IMR-90 (cell line): Measurements from ENCODE around the gene NADK. TPM values are rescaled to one million over a fixed set of nuclear protein-coding genes. Genes with fewer than 3 reads are reported as not detected.
"Not testable (repeated sequence)": the region's sequence is repeated elsewhere in the genome, so short reads cannot be mapped to it uniquely, and the experiment has no call there.

Experiments
- ATAC-seq: fragments of 200-7000 bp; cut with Tn5 transposase; 2 replicates; pipeline ENCODE4 v1.9.1; 2020; ENCODE audit warnings: low read depth, mild to moderate bottlenecking, moderate library complexity
- BruUV-seq: library from RNA; stranded (reverse); fragments of 400-500 nt; replicated peaks from 2 replicates; lab custom pipeline; 2021; lab: Mats Ljungman, UMichigan
- CTCF ChIA-PET: fragments of 300-600 bp; formaldehyde crosslinking; extraction: SDS; loops from one replicate; lab custom pipeline; 2021; ENCODE audit warnings: antibody characterized with exemption; lab: Yijun Ruan, JAX
- POLR2A ChIA-PET: fragments of 300-600 bp; sonication (Branson Sonifier 250); formaldehyde crosslinking; loops from one replicate; lab custom pipeline; 2022; ENCODE audit warnings: antibody characterized with exemption; ENCODE audit not compliant: unreplicated experiment; lab: Charles Lee
- DNase-seq: peaks from one replicate; pipeline ENCODE4 v3.0.0; 2013
- H2AFZ ChIP-seq: replicated peaks from 2 replicates; pipeline ENCODE3; 2013; ENCODE audit warnings: low read length, mild to moderate bottlenecking; ENCODE audit not compliant: poor library complexity
- H2AK5ac ChIP-seq: 2 replicates; pipeline ENCODE4 v1.6.1; 2013; ENCODE audit warnings: low read depth, low read length, inconsistent platforms
- H2AK9ac ChIP-seq: replicated peaks from 2 replicates; pipeline ENCODE3; 2013; ENCODE audit warnings: mild to moderate bottlenecking, low read depth, low read length, moderate library complexity; ENCODE audit not compliant: poor library complexity
- H2BK120ac ChIP-seq: 2 replicates; pipeline ENCODE4 v1.6.1; 2013; ENCODE audit warnings: low read depth, low read length, inconsistent platforms
- H2BK15ac ChIP-seq: 3 replicates; pipeline ENCODE4 v1.6.1; 2013; ENCODE audit warnings: low read depth, low read length, inconsistent platforms
- H2BK20ac ChIP-seq: 2 replicates; pipeline ENCODE4 v1.6.1; 2013; ENCODE audit warnings: low read depth, mild to moderate bottlenecking, inconsistent platforms, low read length, moderate library complexity
- H2BK5ac ChIP-seq: 2 replicates; pipeline ENCODE4 v1.6.1; 2013; ENCODE audit warnings: mild to moderate bottlenecking, low read depth, low read length, inconsistent platforms; ENCODE audit not compliant: poor library complexity, severe bottlenecking
- H3K14ac ChIP-seq: replicated peaks from 2 replicates; pipeline ENCODE4 v1.6.1; 2013; ENCODE audit warnings: low read depth, low read length, inconsistent platforms
- H3K18ac ChIP-seq: 2 replicates; pipeline ENCODE4 v1.6.1; 2013; ENCODE audit warnings: low read depth, low read length, control low read depth
- H3K23ac ChIP-seq: 2 replicates; pipeline ENCODE4 v1.6.1; 2013; ENCODE audit warnings: low read depth, low read length, inconsistent platforms
- H3K27ac ChIP-seq: 2 replicates; pipeline ENCODE4 v1.5.1; 2013; ENCODE audit warnings: mild to moderate bottlenecking, control low read depth, low read length; ENCODE audit not compliant: insufficient read depth
- H3K27me3 ChIP-seq: 2 replicates; pipeline ENCODE4 v1.6.1; 2013; ENCODE audit warnings: low read length; ENCODE audit not compliant: control insufficient read depth, insufficient read depth
- H3K36me3 ChIP-seq: 2 replicates; pipeline ENCODE4 v1.6.1; 2013; ENCODE audit warnings: low read length, mixed read lengths; ENCODE audit not compliant: control insufficient read depth, insufficient read depth
- H3K4ac ChIP-seq: 2 replicates; pipeline ENCODE4 v1.6.1; 2013; ENCODE audit warnings: low read depth, low read length, inconsistent platforms
- H3K4me1 ChIP-seq: 2 replicates; pipeline ENCODE4 v1.6.1; 2013; ENCODE audit warnings: low read length, mixed read lengths; ENCODE audit not compliant: control insufficient read depth, insufficient read depth
- H3K4me2 ChIP-seq: 2 replicates; pipeline ENCODE4 v1.6.1; 2013; ENCODE audit warnings: low read depth, mild to moderate bottlenecking, control low read depth, low read length, moderate library complexity
- H3K4me3 ChIP-seq: 2 replicates; pipeline ENCODE4 v1.5.1; 2013; ENCODE audit warnings: low read depth, mild to moderate bottlenecking, control low read depth, low read length, moderate library complexity; ENCODE audit not compliant: insufficient read depth
- H3K56ac ChIP-seq: 2 replicates; pipeline ENCODE4 v1.6.1; 2013; ENCODE audit warnings: low read length, inconsistent platforms; ENCODE audit not compliant: insufficient read depth; ENCODE audit errors: extremely low read depth
- H3K79me1 ChIP-seq, 2 experiments: 2 replicates each; pipeline ENCODE4 v1.6.1; 2013; ENCODE audit warnings: low read length in 2 of 2, inconsistent platforms in 1 of 2, low read depth in 1 of 2
- H3K9ac ChIP-seq: 2 replicates; pipeline ENCODE4 v1.6.1; 2013; ENCODE audit warnings: low read depth, low read length, control low read depth
- H3K9me1 ChIP-seq: 2 replicates; pipeline ENCODE4 v1.6.1; 2013; ENCODE audit warnings: low read length, inconsistent platforms; ENCODE audit not compliant: insufficient read depth
- H3K9me3 ChIP-seq: 2 replicates; pipeline ENCODE4 v1.6.1; 2013; ENCODE audit warnings: low read length; ENCODE audit not compliant: control insufficient read depth, insufficient read depth
- H4K20me1 ChIP-seq: 2 replicates; pipeline ENCODE4 v1.6.1; 2013; ENCODE audit warnings: low read length, inconsistent platforms; ENCODE audit not compliant: insufficient read depth
- H4K5ac ChIP-seq: 2 replicates; pipeline ENCODE4 v1.6.1; 2013; ENCODE audit warnings: mild to moderate bottlenecking, low read depth, low read length, control low read depth
- H4K8ac ChIP-seq, 2 experiments: 2 replicates each; pipeline ENCODE4 v1.6.1; 2013; ENCODE audit warnings: low read depth in 2 of 2, low read length in 2 of 2, control low read depth in 1 of 2, inconsistent platforms in 1 of 2
- H4K91ac ChIP-seq: 2 replicates; pipeline ENCODE4 v1.6.1; 2013; ENCODE audit warnings: low read depth, low read length, inconsistent platforms; ENCODE audit not compliant: insufficient read depth
- WGBS, 2 experiments: methylation state at CpG; one replicate each; pipeline versions ENCODE4 v1.1.5 to v1.1.7; 2013; ENCODE audit warnings: missing lambda C conversion rate in 2 of 2; ENCODE audit not compliant: insufficient read length in 1 of 2; ENCODE audit errors: extremely low coverage in 2 of 2; 5-methylcytosine and 5-hydroxymethylcytosine counted together
- dilution Hi-C: fragments of 300-500 bp; cut with HindIII; formaldehyde crosslinking; loops from one replicate; pipeline ENCODE4 v1.14.3; 2018; ENCODE audit warnings: low sequenced_read_pairs; ENCODE audit not compliant: unreplicated experiment
- in situ Hi-C: fragments of 300-500 bp; cut with MboI; formaldehyde crosslinking; loops from 3 replicates; pipeline ENCODE4 v1.14.3; 2019; ENCODE audit warnings: low sequenced_read_pairs, inconsistent platforms, mixed read lengths
- intact Hi-C: fragments of 100-400 bp; cut with micrococcal nuclease; formaldehyde crosslinking; loops from 2 replicates; pipeline ENCODE4 v1.10.0; 2022
- polyA plus RNA-seq, 3 experiments: library from polyadenylated mRNA; depleted of rRNA; stranded (reverse); fragments of >200 nt; gene quantifications; 2 replicates each; pipeline ENCODE4 v1.2.3, GENCODE V29; 2012; ENCODE audit warnings: low replicate concordance in 1 of 3
- total RNA-seq: library from RNA; depleted of rRNA; stranded (reverse); fragments of >200 nt; gene quantifications from 2 replicates; pipeline ENCODE4 v1.2.3, GENCODE V29; 2012

Gene NADK
- total and polyA plus RNA-seq, 2 of the 4 experiments (the other 2 are of a cell fraction) = 12.5 to 56.1 TPM

GRCh38 chr1:1705623-1706022 lies 72.6 kb downstream of the NADK start:
- H2BK15ac ChIP-seq, POLR2A ChIA-PET, CTCF ChIA-PET, H3K27me3 ChIP-seq, BruUV-seq, H2AK9ac ChIP-seq, H3K4me1 ChIP-seq, H3K9me1 ChIP-seq, DNase-seq, H3K56ac ChIP-seq, H2AFZ ChIP-seq, dilution Hi-C loops, H3K14ac ChIP-seq, H3K36me3 ChIP-seq, in situ Hi-C loops, H4K91ac ChIP-seq, H3K4me2 ChIP-seq, H3K23ac ChIP-seq, H3K9me3 ChIP-seq, H3K4ac ChIP-seq, H4K8ac ChIP-seq, H2BK20ac ChIP-seq, H3K27ac ChIP-seq, H3K79me1 ChIP-seq, intact Hi-C loops, H3K4me3 ChIP-seq, ATAC-seq, H3K18ac ChIP-seq, H2BK120ac ChIP-seq, H3K9ac ChIP-seq, H2AK5ac ChIP-seq, H4K20me1 ChIP-seq, H4K5ac ChIP-seq, H2BK5ac ChIP-seq: not testable (repeated sequence)
- WGBS, 2 experiments = no CpG with 5 or more reads among the region's 10 CpGs

GRCh38 chr1:1704284-1704957 lies 73.8 kb downstream of the NADK start:
- H3K36me3 ChIP-seq, H3K56ac ChIP-seq, H4K5ac ChIP-seq, H3K4me1 ChIP-seq, H3K4ac ChIP-seq, CTCF ChIA-PET, H3K18ac ChIP-seq, H3K9ac ChIP-seq, H4K91ac ChIP-seq, H3K27ac ChIP-seq, in situ Hi-C loops, H2BK15ac ChIP-seq, H2BK120ac ChIP-seq, intact Hi-C loops, H2AK9ac ChIP-seq, H3K79me1 ChIP-seq, H3K23ac ChIP-seq, H2BK5ac ChIP-seq, H3K9me1 ChIP-seq, H2AFZ ChIP-seq, H3K4me2 ChIP-seq, DNase-seq, ATAC-seq, H3K9me3 ChIP-seq, H2AK5ac ChIP-seq, H3K27me3 ChIP-seq, H4K20me1 ChIP-seq, H4K8ac ChIP-seq, BruUV-seq, POLR2A ChIA-PET, H2BK20ac ChIP-seq, dilution Hi-C loops, H3K14ac ChIP-seq, H3K4me3 ChIP-seq: not testable (repeated sequence)
- no CpG with 5 or more reads among the region's 27 CpGs for WGBS, 2 experiments
